Fibroblast of the aortic adventitia (primary cell): ENCODE data around the gene BTBD7. TPM values are rescaled to one million over a fixed set of nuclear protein-coding genes. Genes with fewer than 3 reads are reported as not detected.

Source experiments
- DNase-seq: peaks from one replicate; pipeline ENCODE4 v3.0.0-alpha.2; 2010; ENCODE audit warnings: low read depth
- H3K4me3 ChIP-seq: 2 replicates; pipeline ENCODE4 v1.5.1; 2011; ENCODE audit warnings: low read depth, mild to moderate bottlenecking, control low read depth, low read length, moderate library complexity
- total RNA-seq: library from RNA; depleted of rRNA; stranded (reverse); fragments of >200 nt; gene quantifications from 2 replicates; pipeline ENCODE4 v1.2.3, GENCODE V29; 2012; ENCODE audit warnings: low replicate concordance
- TF ChIP-seq, protein P1 (sequence below): IDR thresholded peaks from 2 replicates; pipeline ENCODE4 v1.5.1; 2011; ENCODE audit warnings: mild to moderate bottlenecking, low read length, control low read depth, inconsistent platforms; ENCODE audit not compliant: insufficient read depth

Gene BTBD7
- total RNA-seq, 1 donor, result 38.0 TPM

DNA sequence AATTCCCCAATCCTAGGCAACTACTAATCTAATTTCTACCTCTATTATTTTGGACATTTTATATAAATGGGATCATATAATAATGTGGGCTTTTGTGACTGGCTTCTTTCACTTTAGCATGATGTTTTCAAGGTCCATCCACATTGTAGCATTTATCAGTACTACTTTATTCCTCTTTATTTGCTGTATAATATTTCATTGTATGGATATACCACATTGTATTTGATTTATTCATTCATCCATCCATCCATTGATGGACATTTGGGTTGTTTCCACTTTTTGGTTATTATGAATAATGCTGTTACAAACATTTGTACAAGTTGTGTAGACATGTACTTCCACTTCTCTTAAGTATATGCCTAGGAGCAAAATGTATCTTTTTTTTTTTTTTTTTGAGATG lies 17.3 kb downstream of the BTBD7 start:
- DNase-seq, result no peak
- no peak overlapping the region for H3K4me3 ChIP-seq
- TF ChIP-seq, protein P1, sequence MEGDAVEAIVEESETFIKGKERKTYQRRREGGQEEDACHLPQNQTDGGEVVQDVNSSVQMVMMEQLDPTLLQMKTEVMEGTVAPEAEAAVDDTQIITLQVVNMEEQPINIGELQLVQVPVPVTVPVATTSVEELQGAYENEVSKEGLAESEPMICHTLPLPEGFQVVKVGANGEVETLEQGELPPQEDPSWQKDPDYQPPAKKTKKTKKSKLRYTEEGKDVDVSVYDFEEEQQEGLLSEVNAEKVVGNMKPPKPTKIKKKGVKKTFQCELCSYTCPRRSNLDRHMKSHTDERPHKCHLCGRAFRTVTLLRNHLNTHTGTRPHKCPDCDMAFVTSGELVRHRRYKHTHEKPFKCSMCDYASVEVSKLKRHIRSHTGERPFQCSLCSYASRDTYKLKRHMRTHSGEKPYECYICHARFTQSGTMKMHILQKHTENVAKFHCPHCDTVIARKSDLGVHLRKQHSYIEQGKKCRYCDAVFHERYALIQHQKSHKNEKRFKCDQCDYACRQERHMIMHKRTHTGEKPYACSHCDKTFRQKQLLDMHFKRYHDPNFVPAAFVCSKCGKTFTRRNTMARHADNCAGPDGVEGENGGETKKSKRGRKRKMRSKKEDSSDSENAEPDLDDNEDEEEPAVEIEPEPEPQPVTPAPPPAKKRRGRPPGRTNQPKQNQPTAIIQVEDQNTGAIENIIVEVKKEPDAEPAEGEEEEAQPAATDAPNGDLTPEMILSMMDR, result no peak

DNA sequence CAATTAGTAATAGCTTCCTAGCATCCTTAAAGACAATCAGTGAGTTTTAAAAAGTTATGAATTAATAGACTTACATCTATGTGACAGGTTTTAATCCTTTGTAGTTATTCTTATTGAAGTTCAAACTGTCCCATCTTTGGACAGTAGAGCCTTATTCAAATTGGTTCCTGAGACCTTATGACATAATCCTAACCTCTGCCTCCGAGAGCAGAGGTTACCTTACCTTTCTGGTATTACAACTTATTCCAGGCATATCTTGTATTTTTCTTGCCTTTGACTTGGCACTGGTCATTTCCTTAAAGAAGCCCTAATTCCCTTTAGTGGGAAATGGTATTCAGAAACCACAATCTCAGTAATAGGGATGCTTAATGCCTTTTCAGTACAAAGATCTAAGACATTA lies 21.8 kb downstream of the BTBD7 start:
- no peak overlapping the region for H3K4me3 ChIP-seq
- no peak for DNase-seq
- TF ChIP-seq, protein P1, result no peak

DNA sequence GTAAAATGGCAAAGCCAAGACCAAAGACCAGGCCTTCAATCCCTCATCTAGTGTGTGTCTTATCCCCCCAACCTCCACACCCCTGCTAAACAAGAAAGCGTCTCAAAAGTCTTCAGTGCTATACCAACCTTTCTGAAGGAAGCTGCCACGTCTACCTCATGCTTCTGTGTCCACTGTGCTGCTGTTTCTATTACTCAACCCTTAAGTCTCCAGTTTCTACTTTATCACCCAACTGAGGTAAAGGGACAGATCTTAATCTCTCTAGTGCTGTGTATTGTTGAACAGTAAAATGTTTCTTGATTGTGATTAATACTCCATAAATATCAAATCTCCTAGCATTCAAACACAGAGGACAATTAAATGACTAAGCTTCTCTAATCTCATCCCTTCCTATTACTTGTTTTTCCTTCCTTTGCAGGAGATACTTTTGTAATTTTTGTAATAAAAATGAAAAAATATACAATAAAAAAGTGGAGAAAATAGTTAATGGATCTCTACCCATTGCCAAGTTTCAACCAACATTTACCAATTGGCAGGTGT lies 23.3 kb downstream of the BTBD7 start:
- DNase-seq, result no peak
- no peak overlapping the region for H3K4me3 ChIP-seq
- TF ChIP-seq, protein P1, result no peak

DNA sequence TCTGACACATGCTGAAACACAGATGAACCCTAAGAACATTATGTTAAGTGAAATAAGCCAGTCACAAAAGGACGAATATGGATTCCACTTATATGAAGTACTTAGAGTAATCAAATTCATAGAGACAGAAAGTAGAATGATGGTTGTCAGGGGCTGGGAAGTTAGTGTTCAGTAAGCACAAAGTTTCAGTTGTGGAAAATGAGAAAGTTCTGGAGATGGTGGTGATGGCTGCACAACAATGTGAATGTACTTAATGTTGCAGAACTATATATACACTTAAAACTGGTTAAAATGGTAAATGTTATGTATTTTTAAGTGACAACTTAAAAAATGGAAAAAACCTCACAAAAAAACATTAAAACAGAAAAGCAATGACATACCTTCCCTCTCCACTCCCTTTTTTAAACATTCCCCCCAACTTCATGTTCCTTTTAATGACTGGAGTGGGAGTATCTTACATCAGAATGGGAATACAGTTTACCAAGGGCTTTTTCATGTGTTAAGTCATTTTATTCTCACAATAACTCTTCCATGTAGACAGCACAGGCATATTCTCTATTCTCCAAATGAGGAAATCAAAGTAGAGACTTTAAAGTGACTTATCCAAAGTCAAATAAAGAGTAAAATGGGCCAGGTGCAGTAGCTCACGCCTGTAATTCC lies 24.0 kb downstream of the BTBD7 start:
- H3K4me3 ChIP-seq, result no peak overlapping the region
- TF ChIP-seq, protein P1, result no peak
- DNase-seq, result no peak

DNA sequence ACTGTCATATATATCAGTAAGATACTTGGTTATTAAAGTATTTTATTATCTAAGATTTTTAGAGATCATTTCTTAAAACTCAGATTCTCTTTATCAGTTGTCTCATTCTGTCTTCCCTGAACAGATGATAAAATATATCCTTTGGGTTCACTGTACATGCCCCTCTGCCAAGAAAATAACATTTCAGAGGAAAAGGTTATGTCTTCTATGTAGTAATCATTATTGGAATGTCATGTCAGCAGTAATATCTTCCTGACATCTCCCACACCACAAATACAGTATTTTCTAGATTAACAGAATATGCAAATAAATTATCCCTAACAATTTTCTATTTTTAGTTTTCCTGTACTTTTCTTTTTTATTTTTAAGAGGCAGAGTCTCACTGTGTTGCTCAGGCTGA lies 26.0 kb downstream of the BTBD7 start:
- no peak overlapping the region for H3K4me3 ChIP-seq
- TF ChIP-seq, protein P1, result no peak
- DNase-seq, result no peak

DNA sequence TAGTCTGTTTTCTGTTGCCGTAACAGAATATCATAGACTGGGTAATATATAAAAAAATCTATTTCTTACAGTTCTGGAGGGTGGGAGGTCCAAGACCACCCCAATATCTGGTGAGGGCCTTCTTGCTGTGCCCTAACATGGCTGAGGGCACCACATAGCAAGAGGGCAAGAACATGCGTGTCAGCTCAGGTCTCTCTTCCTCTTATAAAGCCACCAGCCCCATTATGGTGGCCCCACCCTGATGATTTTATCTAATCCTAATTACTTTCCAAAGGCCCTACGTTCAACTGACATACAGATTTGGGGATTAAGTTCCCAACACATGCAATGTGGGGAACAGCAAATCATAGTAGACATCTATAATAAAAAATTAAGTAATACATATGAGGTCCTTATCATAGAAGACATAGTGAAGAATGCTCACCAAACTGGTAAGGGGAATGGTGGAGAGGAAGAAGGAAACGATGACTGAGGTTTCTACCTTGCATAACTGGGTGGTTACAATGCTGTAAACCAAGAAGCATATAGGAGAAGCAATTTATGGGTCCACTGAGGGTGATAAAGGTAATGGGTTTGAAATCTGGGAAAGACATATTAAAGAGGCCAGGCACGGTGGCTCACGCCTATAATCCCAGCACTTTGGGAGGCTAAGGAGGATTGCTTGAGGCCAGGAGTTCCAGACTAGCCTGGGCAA lies 27.0 kb downstream of the BTBD7 start:
- no peak overlapping the region for H3K4me3 ChIP-seq
- TF ChIP-seq, protein P1, result no peak

More for the DNA sequence above, 27.0 kb downstream of the BTBD7 start:
- DNase-seq, result no peak
